Endothelial cell (in vitro differentiated cells): ENCODE measurements around the gene MFN1. TPM values are rescaled to one million over a fixed set of nuclear protein-coding genes. Genes with fewer than 3 reads are reported as not detected.

ENCODE experiments used
- DNase-seq: peaks from one replicate; pipeline ENCODE4 v3.0.0; 2021; ENCODE audit warnings: low spot score
- H3K27ac Mint-ChIP-seq: one replicate; pipeline ENCODE4 v1.8.0; 2021; ENCODE audit warnings: mixed read lengths, inconsistent platforms; ENCODE audit not compliant: unreplicated experiment
- H3K27me3 Mint-ChIP-seq: one replicate; pipeline ENCODE4 v1.8.0; 2021; ENCODE audit warnings: mild to moderate bottlenecking, moderate library complexity, mixed read lengths, inconsistent platforms; ENCODE audit not compliant: unreplicated experiment
- H3K36me3 Mint-ChIP-seq: one replicate; pipeline ENCODE4 v1.8.0; 2021; ENCODE audit warnings: mild to moderate bottlenecking, low read depth, mixed read lengths, inconsistent platforms; ENCODE audit not compliant: unreplicated experiment
- H3K4me1 Mint-ChIP-seq: one replicate; pipeline ENCODE4 v1.8.0; 2021; ENCODE audit warnings: mild to moderate bottlenecking, mixed read lengths, inconsistent platforms; ENCODE audit not compliant: unreplicated experiment
- H3K4me3 Mint-ChIP-seq: one replicate; pipeline ENCODE4 v1.8.0; 2021; ENCODE audit warnings: mild to moderate bottlenecking, mixed read lengths, inconsistent platforms; ENCODE audit not compliant: unreplicated experiment
- H3K9me3 Mint-ChIP-seq: one replicate; pipeline ENCODE4 v1.8.0; 2021; ENCODE audit warnings: mixed read lengths, inconsistent platforms; ENCODE audit not compliant: unreplicated experiment
- total RNA-seq: library from RNA; stranded (reverse); fragmentation: NEBNext Ultra II Directional; extraction: Animal tissue kit (Norgen Biotek cat#: 25700); gene quantifications from one replicate; pipeline ENCODE4 v1.2.1, GENCODE V29; 2021; ENCODE audit not compliant: unreplicated experiment
- TF ChIP-seq, protein P1 (sequence below): fragments of 200-600 bp; sonication (generic); IDR thresholded peaks from one replicate; pipeline ENCODE4 v1.5.0; 2021; ENCODE audit warnings: antibody characterized with exemption; ENCODE audit not compliant: unreplicated experiment

The MFN1 gene
- total RNA-seq, 1 donor from 2014 or later = 30.7 TPM

GRCh38 chr3:179414804-179415203 lies 67.3 kb downstream of the MFN1 start:
- Mint-ChIP-seq H3K9me3 (no peaks in the 10 kb centered on the region), H3K4me3 (no peak overlapping the region), H3K27me3 (no peaks in the 10 kb centered on the region), H3K27ac (no peak overlapping the region), H3K36me3 (peaks cover 11% of the 10 kb centered on the region), H3K4me1 (no peaks in the 10 kb centered on the region)
- TF ChIP-seq, protein P1, sequence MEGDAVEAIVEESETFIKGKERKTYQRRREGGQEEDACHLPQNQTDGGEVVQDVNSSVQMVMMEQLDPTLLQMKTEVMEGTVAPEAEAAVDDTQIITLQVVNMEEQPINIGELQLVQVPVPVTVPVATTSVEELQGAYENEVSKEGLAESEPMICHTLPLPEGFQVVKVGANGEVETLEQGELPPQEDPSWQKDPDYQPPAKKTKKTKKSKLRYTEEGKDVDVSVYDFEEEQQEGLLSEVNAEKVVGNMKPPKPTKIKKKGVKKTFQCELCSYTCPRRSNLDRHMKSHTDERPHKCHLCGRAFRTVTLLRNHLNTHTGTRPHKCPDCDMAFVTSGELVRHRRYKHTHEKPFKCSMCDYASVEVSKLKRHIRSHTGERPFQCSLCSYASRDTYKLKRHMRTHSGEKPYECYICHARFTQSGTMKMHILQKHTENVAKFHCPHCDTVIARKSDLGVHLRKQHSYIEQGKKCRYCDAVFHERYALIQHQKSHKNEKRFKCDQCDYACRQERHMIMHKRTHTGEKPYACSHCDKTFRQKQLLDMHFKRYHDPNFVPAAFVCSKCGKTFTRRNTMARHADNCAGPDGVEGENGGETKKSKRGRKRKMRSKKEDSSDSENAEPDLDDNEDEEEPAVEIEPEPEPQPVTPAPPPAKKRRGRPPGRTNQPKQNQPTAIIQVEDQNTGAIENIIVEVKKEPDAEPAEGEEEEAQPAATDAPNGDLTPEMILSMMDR = no peak
- DNase-seq = no peak

DNA sequence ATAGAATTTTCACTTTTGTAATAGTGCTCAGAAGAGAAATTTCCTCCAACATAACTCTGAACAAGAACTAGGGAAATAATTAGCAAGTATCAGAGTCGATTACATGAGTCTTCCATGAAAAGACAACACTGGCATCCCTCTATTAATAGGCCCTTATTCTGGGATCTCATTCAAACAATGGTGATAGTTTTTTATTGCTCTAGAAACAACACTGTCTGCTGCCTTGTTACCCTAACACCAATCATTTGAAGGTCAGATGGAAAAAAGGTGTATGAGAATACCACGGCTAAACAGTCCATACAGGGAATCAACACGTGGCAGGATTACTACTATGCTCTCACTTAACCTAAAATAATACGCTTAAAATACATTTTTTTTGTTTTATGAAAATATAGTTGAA lies 67.9 kb downstream of the MFN1 start:
- Mint-ChIP-seq H3K4me3 (no peak overlapping the region), H3K27me3 (no peaks in the 10 kb centered on the region), H3K36me3 (peaks cover 11% of the 10 kb centered on the region), H3K27ac (no peak overlapping the region), H3K4me1 (no peaks in the 10 kb centered on the region), H3K9me3 (no peaks in the 10 kb centered on the region)
- TF ChIP-seq, protein P1 = no peak
- no peak for DNase-seq

DNA sequence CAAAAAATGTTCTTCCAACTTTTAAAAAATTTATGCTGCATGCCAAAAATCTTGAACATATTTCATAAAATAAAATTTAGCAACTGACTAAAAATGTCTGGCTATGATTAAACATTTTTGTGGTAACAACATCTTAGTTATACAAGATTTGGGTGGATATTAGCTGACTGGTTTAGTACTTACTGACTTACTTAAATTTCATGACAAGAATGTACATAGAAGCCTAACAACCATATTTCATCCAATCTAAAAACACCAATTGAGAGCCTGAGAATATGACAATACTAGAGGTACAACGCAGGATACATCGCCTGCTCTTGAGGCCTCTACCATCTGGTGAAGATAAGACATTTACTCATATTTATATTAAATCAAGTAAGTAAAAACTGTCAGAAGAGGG lies 69.2 kb downstream of the MFN1 start:
- H3K9me3 Mint-ChIP-seq = no peaks in the 10 kb centered on the region

DNA sequence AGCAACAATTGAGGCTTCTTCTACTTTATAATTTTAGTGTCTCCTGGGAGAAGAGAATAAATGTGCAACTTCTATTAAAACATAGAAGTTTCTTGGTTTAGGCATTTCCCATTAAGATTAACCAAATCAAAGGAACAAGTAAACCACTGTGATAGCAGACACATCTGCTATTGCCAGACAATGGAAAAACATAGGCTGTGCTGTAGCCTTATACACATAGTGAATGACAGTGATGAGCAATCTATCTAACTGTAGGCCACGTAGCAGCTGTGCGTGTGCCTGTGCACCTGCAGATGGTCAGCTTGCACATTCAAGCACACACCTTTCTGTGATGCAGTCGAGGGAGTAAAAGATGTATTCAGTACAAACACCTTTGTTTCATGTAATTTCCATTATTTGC lies 71.1 kb downstream of the MFN1 start:
- Mint-ChIP-seq H3K4me1 (no peaks in the 10 kb centered on the region), H3K27ac (no peak overlapping the region), H3K4me3 (no peak overlapping the region), H3K27me3 (no peaks in the 10 kb centered on the region), H3K36me3 (peaks cover 16% of the 10 kb centered on the region), H3K9me3 (no peaks in the 10 kb centered on the region)
- TF ChIP-seq, protein P1 = no peak
- no peak for DNase-seq

More for the DNA sequence above, 69.2 kb downstream of the MFN1 start:
- DNase-seq = no peak
- TF ChIP-seq, protein P1 = no peak
- no peak overlapping the region for H3K4me3 Mint-ChIP-seq
- no peaks in the 10 kb centered on the region for H3K27me3 Mint-ChIP-seq
- no peaks in the 10 kb centered on the region for H3K4me1 Mint-ChIP-seq
- H3K27ac Mint-ChIP-seq = no peak overlapping the region
- H3K36me3 Mint-ChIP-seq = peaks cover 11% of the 10 kb centered on the region

GRCh38 chr3:179421500-179421899 lies 74.0 kb downstream of the MFN1 start:
- H3K36me3 Mint-ChIP-seq = peaks cover 33% of the 10 kb centered on the region
- no peak overlapping the region for H3K4me3 Mint-ChIP-seq
- H3K27ac Mint-ChIP-seq = no peak overlapping the region
- H3K27me3 Mint-ChIP-seq = no peaks in the 10 kb centered on the region
- peaks cover 4% of the 10 kb centered on the region for H3K4me1 Mint-ChIP-seq
- no peak for DNase-seq
- TF ChIP-seq, protein P1 = no peak
- H3K9me3 Mint-ChIP-seq = no peaks in the 10 kb centered on the region
